K562 (cell line): ENCODE measurements around the gene C19orf12. TPM values are rescaled to one million over a fixed set of nuclear protein-coding genes. Genes with fewer than 3 reads are reported as not detected.

ENCODE experiments used
- ATAC-seq: fragments of 200-7000 bp; cut with Tn5 transposase; 3 replicates; pipeline ENCODE4 v1.9.1; 2020; ENCODE audit warnings: moderate library complexity
- BruUV-seq: library from RNA; stranded (reverse); fragments of 400-500 nt; replicated peaks from 2 replicates; lab custom pipeline; 2021; lab: Mats Ljungman, UMichigan
- CTCF ChIA-PET: fragments of 300-600 bp; formaldehyde crosslinking; extraction: SDS; loops from one replicate; lab custom pipeline; 2021; ENCODE audit warnings: low intra/inter-chr PET ratio; lab: Yijun Ruan, JAX
- POLR2A ChIA-PET: fragments of 300-600, 350-650 bp; sonication (Branson Sonifier 250); formaldehyde crosslinking; extraction: SDS; loops from one replicate; lab custom pipeline; 2021; ENCODE audit warnings: antibody characterized with exemption, inconsistent platforms; lab: Yijun Ruan, JAX
- DNase-seq, 4 experiments: peaks; one replicate each; pipeline versions ENCODE4 v3.0.0 to v3.0.0-alpha.2; 2011 to 2018; ENCODE audit warnings: low spot score in 3 of 4, mixed read lengths in 3 of 4; ENCODE audit errors: extremely low read depth in 1 of 4
- FAIRE-seq: peaks from 2 replicates; lab custom pipeline; 2011; peaks lifted over from hg19 to GRCh38; lab: Jason Lieb, UNC
- H2AFZ ChIP-seq: 2 replicates; pipeline ENCODE4 v1.6.0; 2011; ENCODE audit warnings: low read depth, low read length, control low read depth, inconsistent platforms
- H3K27ac ChIP-seq: fragments of 200-600 bp; 3 replicates; pipeline ENCODE4 v1.8.0; 2011; ENCODE audit warnings: low read depth, mild to moderate bottlenecking, control low read depth, inconsistent platforms, low read length, moderate library complexity, mixed read lengths; ENCODE audit errors: extremely low read depth
- H3K27me3 ChIP-seq, 2 experiments: fragments of 300-600 bp in 1 of 2; 2 replicates in 1 of 2; 3 replicates in 1 of 2; pipeline versions ENCODE4 v1.6.0 to v1.8.0; 2011; ENCODE audit warnings: inconsistent platforms in 2 of 2, low read length in 2 of 2, mild to moderate bottlenecking in 1 of 2, mixed read lengths in 1 of 2, moderate library complexity in 1 of 2; ENCODE audit not compliant: control insufficient read depth in 2 of 2, insufficient read depth in 2 of 2
- H3K36me3 ChIP-seq: fragments of 300-600 bp; 3 replicates; pipeline ENCODE4 v1.8.0; 2011; ENCODE audit warnings: mild to moderate bottlenecking, low read length, inconsistent platforms; ENCODE audit not compliant: control insufficient read depth, insufficient read depth
- H3K4me1 ChIP-seq, 2 experiments: fragments of 200-600 bp in 1 of 2; replicated peaks in 1 of 2; 2 replicates in 1 of 2; 3 replicates in 1 of 2; pipeline versions ENCODE4 v1.5.1 to v1.8.0; 2011; ENCODE audit warnings: inconsistent platforms in 2 of 2, low read length in 2 of 2, mild to moderate bottlenecking in 1 of 2, mixed read lengths in 1 of 2, moderate library complexity in 1 of 2; ENCODE audit not compliant: control insufficient read depth in 2 of 2, insufficient read depth in 2 of 2
- H3K4me2 ChIP-seq: 2 replicates; pipeline ENCODE4 v1.6.1; 2011; ENCODE audit warnings: low read length, control low read depth, inconsistent platforms, mixed read lengths; ENCODE audit not compliant: insufficient read depth
- H3K4me3 ChIP-seq: fragments of 200-600 bp; sonication (generic), shearing (Covaris generic); 2 replicates; pipeline ENCODE4 v1.5.1; 2016; ENCODE audit warnings: control low read depth, inconsistent platforms
- H3K79me2 ChIP-seq: fragments of 200-600 bp; 3 replicates; pipeline ENCODE4 v1.8.0; 2011; ENCODE audit warnings: low read length, inconsistent platforms; ENCODE audit not compliant: control insufficient read depth, insufficient read depth
- H3K9ac ChIP-seq, 2 experiments: 2 replicates each; pipeline versions ENCODE4 v1.6.0 to v1.6.1; 2011; ENCODE audit warnings: low read depth in 2 of 2, low read length in 2 of 2, control low read depth in 1 of 2, inconsistent platforms in 1 of 2, mild to moderate bottlenecking in 1 of 2, mixed read lengths in 1 of 2; ENCODE audit not compliant: insufficient read depth in 1 of 2
- H3K9me1 ChIP-seq: one replicate; pipeline ENCODE4 v1.6.0; 2011; ENCODE audit warnings: inconsistent platforms, mild to moderate bottlenecking, low read length, moderate library complexity; ENCODE audit not compliant: control insufficient read depth, insufficient read depth
- H3K9me3 ChIP-seq: replicated peaks from 2 replicates; pipeline ENCODE4 v1.5.1; 2011; ENCODE audit warnings: low read depth, low read length, inconsistent platforms; ENCODE audit not compliant: control insufficient read depth, insufficient read depth
- H4K20me1 ChIP-seq: replicated peaks from 2 replicates; pipeline ENCODE4 v1.6.1; 2011; ENCODE audit warnings: low read length, inconsistent platforms, mixed read lengths; ENCODE audit not compliant: control insufficient read depth, insufficient read depth
- ATF7 ChIP-seq: fragments of 450-650 bp; IDR thresholded peaks from 2 replicates; pipeline ENCODE4 v1.7.1; 2014; ENCODE audit warnings: mild to moderate bottlenecking, moderate library complexity
- CTCFL ChIP-seq: IDR thresholded peaks from 2 replicates; pipeline ENCODE4 v1.6.1; 2011; ENCODE audit warnings: borderline replicate concordance, low read depth, mild to moderate bottlenecking, moderate library complexity, low read length; ENCODE audit not compliant: insufficient read depth, poor library complexity, severe bottlenecking
- ESRRA ChIP-seq: fragments of 450-650 bp; IDR thresholded peaks from 2 replicates; pipeline ENCODE4 v1.6.1; 2014; ENCODE audit warnings: low read depth, mild to moderate bottlenecking, moderate library complexity, borderline replicate concordance
- ESRRB ChIP-seq: fragments of 250-450 bp; sonication (Bioruptor Pico); IDR thresholded peaks from 2 replicates; pipeline ENCODE4 v1.5.0; 2020; ENCODE audit warnings: mild to moderate bottlenecking, moderate library complexity, borderline replicate concordance
- ETV5 ChIP-seq: sonication (generic); formaldehyde crosslinking; IDR thresholded peaks from 2 replicates; pipeline ENCODE4 v1.4.0; 2020; ENCODE audit warnings: low read depth, mild to moderate bottlenecking, missing genetic modification reagents
- L3MBTL2 ChIP-seq: fragments of 450-650 bp; IDR thresholded peaks from 2 replicates; pipeline ENCODE4 v1.6.1; 2016; ENCODE audit warnings: mild to moderate bottlenecking, moderate library complexity
- MIER1 ChIP-seq: fragments of 450-650 bp; IDR thresholded peaks from 2 replicates; pipeline ENCODE4 v1.6.1; 2016; ENCODE audit warnings: antibody characterized with exemption, mild to moderate bottlenecking, low read depth
- NR2F6 ChIP-seq: fragments of 450-650 bp; formaldehyde crosslinking; IDR thresholded peaks from 2 replicates; pipeline ENCODE4 v1.4.0; 2020; ENCODE audit warnings: mild to moderate bottlenecking
- NRF1 ChIP-seq, 2 experiments: fragments of 450-650 bp; IDR thresholded peaks in 1 of 2; conservative IDR thresholded peaks in 1 of 2; 2 replicates each; pipeline ENCODE4 v1.6.1; 2014; ENCODE audit warnings: mild to moderate bottlenecking in 2 of 2
- SP1 ChIP-seq: sonication (generic); formaldehyde crosslinking; IDR thresholded peaks from 2 replicates; pipeline ENCODE4 v1.8.1; 2022; ENCODE audit warnings: mild to moderate bottlenecking, missing genetic modification reagents
- SRF ChIP-seq, 2 experiments: fragments of 250-450, 450-650 bp in 1 of 2; sonication (Bioruptor Pico) in 1 of 2; sonication (generic) in 1 of 2; formaldehyde crosslinking; IDR thresholded peaks; 2 replicates each; pipeline versions ENCODE4 v1.5.0 to v1.5.1; 2020 to 2022; ENCODE audit warnings: mild to moderate bottlenecking in 1 of 2, missing genetic modification reagents in 1 of 2
- SRSF3 ChIP-seq: fragments of 200-400 bp; formaldehyde crosslinking; IDR thresholded peaks from 2 replicates; pipeline ENCODE4 v1.6.1; 2016; ENCODE audit warnings: mild to moderate bottlenecking, low read length, moderate library complexity; ENCODE audit not compliant: insufficient read depth
- TEAD2 ChIP-seq: fragments of 450-650 bp; IDR thresholded peaks from 2 replicates; pipeline ENCODE4 v1.6.1; 2016; ENCODE audit warnings: missing genetic modification characterization, control low read depth, missing compliant biosample characterization
- ZBTB49 ChIP-seq: sonication (generic); formaldehyde crosslinking; IDR thresholded peaks from 2 replicates; pipeline ENCODE4 v1.8.0; 2022; ENCODE audit warnings: missing genetic modification reagents, mild to moderate bottlenecking, borderline replicate concordance
- ZNF124 ChIP-seq: sonication (generic); formaldehyde crosslinking; IDR thresholded peaks from 2 replicates; pipeline ENCODE4 v1.8.1; 2022; ENCODE audit warnings: missing genetic modification reagents
- ZNF41 ChIP-seq: fragments of 250-450 bp; sonication (Bioruptor Pico); conservative IDR thresholded peaks from 2 replicates; pipeline ENCODE4 v1.4.0; 2020; ENCODE audit warnings: mild to moderate bottlenecking
- ZNF668 ChIP-seq: fragments of 250-450 bp; sonication (Bioruptor Pico); IDR thresholded peaks from 2 replicates; pipeline ENCODE4 v1.8.0; 2022; ENCODE audit warnings: mild to moderate bottlenecking, inconsistent platforms
- ZNF76 ChIP-seq: fragments of 250-450 bp; sonication (Bioruptor Pico); IDR thresholded peaks from 2 replicates; pipeline ENCODE4 v1.4.0; 2020; ENCODE audit warnings: mild to moderate bottlenecking, moderate library complexity, borderline replicate concordance
- WGBS: fragments of 100-300 bp; shearing (Covaris generic); methylation state at CpG from one replicate; pipeline ENCODE4 v1.1.6; 2016; ENCODE audit warnings: low coverage, mixed read lengths; ENCODE audit not compliant: insufficient coverage; ENCODE audit errors: missing lambda C conversion rate; 5-methylcytosine and 5-hydroxymethylcytosine counted together
- in situ Hi-C: fragments of 300-500 bp; cut with MboI; formaldehyde crosslinking; loops from 4 replicates; pipeline ENCODE4 v1.15.0; 2018; ENCODE audit warnings: inconsistent platforms, mixed read lengths
- intact Hi-C: fragments of 100-400 bp; cut with micrococcal nuclease; formaldehyde crosslinking; loops from 2 replicates; pipeline ENCODE4 v1.14.2; 2022
- polyA plus RNA-seq, 8 experiments: library from polyadenylated mRNA; depleted of rRNA in 4 of 8; stranded (reverse) in 5 of 8; unstranded in 3 of 8; fragments of >200 nt; fragmentation: Nextera tagmentation in 2 of 8; fragmentation: Illumina TruSeq in 1 of 8; extraction: Ambion mirVana in 2 of 8; extraction: Trizol in 1 of 8; gene quantifications; 2 replicates each; pipeline versions ENCODE4 v1.2.1 to v1.2.3, GENCODE V29; 2011 to 2014; ENCODE audit warnings: inconsistent platforms in 1 of 8, missing spikeins in 1 of 8
- total RNA-seq, 7 experiments: library from RNA; depleted of rRNA in 6 of 7; stranded (reverse); fragments of >200 nt in 6 of 7; fragmentation: Illumina TruSeq in 2 of 7; extraction: Trizol in 2 of 7; gene quantifications; 2 replicates each; pipeline versions ENCODE4 v1.2.1 to v1.2.3, GENCODE V29; 2011 to 2021; ENCODE audit warnings: low replicate concordance in 1 of 7

Gene C19orf12
- total and polyA plus RNA-seq, 9 of the 15 experiments (the other 6 are each of a cell fraction or from before 2014, with no cell fraction given) = 1.9 to 14.5 (median 10.2) TPM

GRCh38 chr19:29671393-29672160 lies 43.5 kb downstream of the C19orf12 start:
- Histone ChIP-seq H3K79me2 (peaks cover 60% of the 10 kb centered on the region), H2AFZ (peak overlapping the region; percentile 78), H3K36me3 (peaks cover 44% of the 10 kb centered on the region; the same call in 2 of the 3 replicates), H3K27ac (peak overlapping the region; percentile 53; the same call in 2 of the 3 replicates), H3K9ac (peak overlapping the region in 1 of 2 experiments; percentile 39; a peak in 2 of 4 replicates), H4K20me1 (peaks cover 4% of the 10 kb centered on the region; the same call in 1 of the 2 replicates), H3K4me3 (no peak overlapping the region), H3K9me3 (no peaks in the 10 kb centered on the region), H3K9me1 (no peaks in the 10 kb centered on the region), H3K4me1 (peaks cover 23 to 53% of the 10 kb centered on the region in 2 experiments), H3K4me2 (peak overlapping the region; percentile 67), H3K27me3 (no peaks in the 10 kb centered on the region)
- intact Hi-C loops = loop anchor here (2.0 kb wide), 1 partner anchor 17 kb away; no protein-coding TSS in a partner anchor
- in situ Hi-C loops = no loop called here
- 16% methylated on average over 12 of the region's 12 CpGs for WGBS
- peak; percentile 91 for FAIRE-seq
- POLR2A ChIA-PET = interaction anchor here (0.7 to 2.1 kb wide), 4 partner anchors 9 to 52 kb away, joined by 3 to 13 read pairs (median 3); no protein-coding TSS in a partner anchor
- BruUV-seq = no TSS peak
- ATAC-seq = peak; percentile 86
- CTCF ChIA-PET = no interaction called here
- DNase-seq = peak; percentile 62 to 81 (median 66)
- TF ChIP-seq TEAD2 = no peak
- TF ChIP-seq ESRRB (CRISPR knock-in tag) = no peak
- TF ChIP-seq ESRRA = no peak
- no peak for TF ChIP-seq ZNF76
- no peak for TF ChIP-seq CTCFL
- no peak for TF ChIP-seq ETV5 (CRISPR knock-in tag)
- TF ChIP-seq ZBTB49 (CRISPR knock-in tag) = no peak
- no peak for TF ChIP-seq ATF7
- TF ChIP-seq SP1 = no peak
- no peak for TF ChIP-seq NR2F6
- peak; percentile 83 for TF ChIP-seq L3MBTL2
- no peak for TF ChIP-seq NRF1 (conservative IDR thresholded peaks at IDR 0.05 in 1 of 2, IDR thresholded peaks at IDR 0.05 in 1 of 2)
- TF ChIP-seq ZNF668 (CRISPR knock-in tag) = no peak
- TF ChIP-seq ZNF124 = no peak
- no peak for TF ChIP-seq SRF (CRISPR knock-in tag; IDR thresholded peaks at IDR 0.05)
- no peak for TF ChIP-seq ZNF41 (CRISPR knock-in tag)
- TF ChIP-seq MIER1 = no peak
- TF ChIP-seq SRSF3 = no peak
